Midbrain (tissue), 1 donor: ENCODE results near the gene SYNRG.
"Not testable (repeated sequence)": the region's sequence is repeated elsewhere in the genome, so short reads cannot be mapped to it uniquely, and the experiment has no call there.

Experiments used
- DNase-seq: peaks from one replicate; lab custom pipeline; 2025; lab: John Stamatoyannopoulos, UW

The SYNRG gene

GRCh38 chr17:37543637-37544052 is 65.6 kb downstream of the SYNRG start:
- no peak for DNase-seq

DNA sequence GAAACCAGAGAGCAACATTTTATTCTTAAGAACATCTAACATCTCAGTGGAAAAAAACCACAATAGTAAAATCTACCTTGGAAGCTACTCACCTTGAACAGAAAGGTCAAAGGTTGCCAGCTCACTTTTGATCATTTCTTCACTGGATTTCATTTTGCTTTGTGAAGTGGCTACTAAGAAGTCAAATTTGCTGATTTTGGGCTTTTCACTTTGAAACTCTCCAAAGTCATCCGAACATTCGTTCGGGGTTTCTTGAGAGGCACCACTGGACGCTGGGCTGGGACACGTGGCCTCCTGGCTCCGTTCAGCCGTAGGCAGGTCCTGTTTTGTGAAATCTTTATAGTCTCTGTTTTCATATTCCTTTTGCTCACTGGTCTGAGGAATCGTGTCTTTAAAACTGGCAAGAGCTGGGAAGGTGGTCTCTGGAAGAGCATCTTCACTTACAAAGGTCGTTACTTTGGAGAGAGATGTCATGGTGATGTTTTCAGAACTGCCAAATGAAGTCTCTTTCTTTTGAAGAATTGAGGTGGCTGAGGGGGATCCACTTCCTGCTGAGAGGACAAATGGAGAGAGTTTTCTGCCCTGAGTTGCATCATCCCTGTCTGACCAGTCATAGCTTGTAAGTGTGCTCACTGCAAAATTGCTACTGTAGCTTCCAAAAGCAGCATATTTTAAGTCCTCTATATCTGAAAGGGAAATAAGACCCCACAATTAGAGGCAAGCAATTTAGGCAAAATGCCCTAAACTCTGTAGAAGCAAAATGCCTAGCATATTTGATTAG is 67.1 kb downstream of the SYNRG start:
- DNase-seq = no peak

GRCh38 chr17:37538981-37539659 is 70.1 kb downstream of the SYNRG start:
- DNase-seq = no peak

DNA sequence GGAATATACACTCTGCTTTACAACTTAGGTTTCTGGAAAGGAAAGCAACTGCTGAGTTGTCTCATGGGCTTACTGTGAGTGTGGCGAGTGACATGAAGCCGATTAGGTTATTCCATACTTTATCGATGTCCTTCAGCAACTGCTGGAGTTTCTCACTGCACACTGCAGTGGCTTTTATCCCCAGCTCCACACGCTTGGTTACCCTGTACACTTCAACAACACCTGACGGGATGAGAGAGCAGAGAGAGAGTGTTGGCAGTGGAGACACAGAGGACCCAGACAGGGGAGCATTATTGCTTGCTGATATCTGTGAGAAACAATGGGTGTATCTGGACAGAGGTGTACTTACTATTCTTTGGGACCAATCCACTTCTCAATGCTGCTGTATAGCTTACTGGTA is 73.3 kb downstream of the SYNRG start:
- no peak for DNase-seq

GRCh38 chr17:37532756-37533155 is 76.5 kb downstream of the SYNRG start:
- no peak for DNase-seq

GRCh38 chr17:37530420-37530819 is 78.8 kb downstream of the SYNRG start:
- DNase-seq = no peak

DNA sequence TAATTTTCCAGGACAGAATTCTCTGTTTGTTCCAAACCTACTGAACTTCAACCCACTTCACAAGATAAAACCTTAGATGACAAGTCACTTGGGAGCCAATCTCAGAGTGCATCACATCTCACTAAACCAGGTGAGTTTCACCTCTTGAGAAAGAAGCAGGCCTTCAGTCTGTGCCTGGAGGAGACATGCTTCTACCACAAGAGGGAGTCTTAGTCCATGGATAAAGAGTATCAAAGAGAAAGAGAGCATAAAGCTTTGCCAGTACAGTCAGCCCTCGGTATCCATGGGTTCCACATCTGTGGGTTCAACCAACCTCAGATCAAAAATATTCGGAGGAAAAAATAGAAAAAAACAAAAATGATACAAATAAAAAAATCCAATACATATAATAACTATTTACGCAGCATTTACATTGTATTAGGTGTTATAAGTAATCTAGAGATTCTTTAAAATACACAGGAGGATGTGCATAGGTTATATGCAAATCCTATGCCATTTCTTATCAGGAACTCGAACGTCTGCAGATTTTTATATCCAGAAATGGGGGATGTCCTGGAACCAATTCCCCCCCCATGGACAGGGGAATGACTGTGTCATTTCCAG is 81.9 kb downstream of the SYNRG start:
- peak; percentile 12 for DNase-seq

GRCh38 chr17:37523715-37524219 is 85.5 kb downstream of the SYNRG start:
- no peak for DNase-seq

DNA sequence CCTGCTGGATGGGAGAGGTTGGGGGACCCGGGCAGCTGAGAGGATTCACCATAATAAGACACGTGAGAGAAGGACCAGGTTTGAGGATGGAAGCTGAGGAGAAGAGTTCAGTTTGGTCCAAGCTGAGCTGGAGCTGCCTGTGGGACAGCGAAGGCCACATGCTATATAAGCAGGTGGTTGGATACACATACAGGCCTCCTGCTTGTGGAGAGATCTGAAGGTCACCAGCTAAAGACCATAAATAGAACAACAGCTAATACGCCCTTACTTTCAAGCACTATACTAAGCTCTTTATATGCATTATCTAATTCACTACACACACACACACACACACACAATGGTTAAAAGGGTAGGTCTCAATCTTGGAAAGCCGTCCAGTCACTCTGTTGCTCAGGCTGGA is 87.4 kb downstream of the SYNRG start:
- no peak for DNase-seq

- DNase-seq = no peak
Measured at GRCh38 chr17:37520174-37520573, 89.0 kb downstream of the SYNRG start.

DNA sequence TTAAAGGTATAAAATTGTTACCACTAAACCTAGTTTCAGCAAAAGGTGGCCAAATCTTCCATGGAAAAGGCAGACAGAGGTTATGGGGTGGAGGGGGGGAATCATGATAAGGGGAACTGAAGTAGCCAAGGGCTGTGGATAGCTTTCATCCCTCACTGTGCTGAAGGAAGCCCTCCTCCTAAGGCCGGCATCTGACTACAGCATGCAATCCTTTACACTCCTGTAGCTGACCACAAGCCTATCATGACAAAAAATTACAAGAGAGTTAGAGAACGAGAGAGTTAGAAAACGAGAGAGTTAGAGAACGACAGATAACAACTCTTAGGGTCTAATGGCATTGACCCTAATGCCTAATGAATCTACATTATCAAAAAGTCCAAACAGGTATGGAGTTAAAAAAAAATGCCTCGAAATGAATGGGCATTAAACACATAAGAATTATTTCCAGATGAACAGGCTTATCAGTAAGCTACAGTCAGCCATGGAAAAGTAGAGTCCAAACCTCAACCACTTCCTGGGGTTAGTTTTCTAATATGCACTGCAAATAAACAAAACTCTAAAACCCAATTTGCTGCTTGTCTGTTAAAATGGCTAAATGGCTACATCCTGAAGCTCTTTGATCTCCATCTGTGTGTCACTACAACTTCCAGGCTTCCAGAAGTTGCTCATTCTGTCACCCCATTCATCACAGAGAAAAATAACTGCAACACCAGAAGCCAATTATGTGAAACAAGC is 89.8 kb downstream of the SYNRG start:
- DNase-seq = no peak

GRCh38 chr17:37518826-37519225 is 90.4 kb downstream of the SYNRG start:
- peak; percentile 37 for DNase-seq

- DNase-seq = no peak
Measured at GRCh38 chr17:37517881-37518280, 91.3 kb downstream of the SYNRG start.

- no peak for DNase-seq
Measured at GRCh38 chr17:37516127-37516571, 93.1 kb downstream of the SYNRG start.

GRCh38 chr17:37513711-37514110 is 95.5 kb downstream of the SYNRG start:
- no peak for DNase-seq

GRCh38 chr17:37512442-37513068 is 96.7 kb downstream of the SYNRG start:
- DNase-seq = no peak

DNA sequence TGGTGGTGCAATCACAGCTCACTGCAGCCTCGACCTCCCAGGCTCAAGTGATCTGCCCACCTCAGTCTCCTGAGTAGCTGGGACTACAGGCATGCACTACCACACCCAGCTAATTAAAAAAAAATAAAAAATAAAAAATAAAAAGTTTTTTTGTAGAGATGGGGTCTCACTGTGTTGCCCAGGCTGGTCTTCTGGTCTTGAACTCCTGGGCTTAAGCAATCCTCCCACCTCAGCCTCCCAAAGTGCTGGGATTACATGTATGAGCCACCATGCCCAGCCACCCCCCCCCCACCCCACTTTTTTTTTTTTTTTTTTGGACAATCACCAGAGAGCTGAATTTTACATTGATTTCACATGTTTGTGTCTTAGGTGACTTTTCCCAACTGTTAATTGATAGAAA is 97.6 kb downstream of the SYNRG start:
- not testable (repeated sequence) for DNase-seq

DNA sequence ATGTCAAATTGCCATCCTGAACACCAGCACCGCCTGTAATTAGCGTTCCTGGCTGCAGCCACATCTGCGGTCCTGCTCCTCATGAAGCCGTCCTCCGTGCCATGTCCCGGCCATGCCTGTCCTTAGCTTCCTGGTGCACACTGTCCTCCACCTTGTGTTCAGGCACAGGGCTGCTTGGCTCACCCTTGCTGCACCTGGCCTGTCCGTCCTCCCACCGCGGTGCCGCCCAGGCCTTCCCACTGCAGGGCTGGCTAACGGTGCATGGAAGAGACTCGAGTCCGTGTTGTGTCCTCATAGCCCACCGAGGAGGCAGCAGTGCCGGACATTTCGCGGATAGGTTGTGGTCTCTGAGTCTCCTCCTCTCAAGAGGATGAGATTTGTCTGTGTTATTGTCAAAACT is 99.2 kb downstream of the SYNRG start:
- no peak for DNase-seq

GRCh38 chr17:37507111-37507510 is 102.1 kb downstream of the SYNRG start:
- DNase-seq = no peak

DNA sequence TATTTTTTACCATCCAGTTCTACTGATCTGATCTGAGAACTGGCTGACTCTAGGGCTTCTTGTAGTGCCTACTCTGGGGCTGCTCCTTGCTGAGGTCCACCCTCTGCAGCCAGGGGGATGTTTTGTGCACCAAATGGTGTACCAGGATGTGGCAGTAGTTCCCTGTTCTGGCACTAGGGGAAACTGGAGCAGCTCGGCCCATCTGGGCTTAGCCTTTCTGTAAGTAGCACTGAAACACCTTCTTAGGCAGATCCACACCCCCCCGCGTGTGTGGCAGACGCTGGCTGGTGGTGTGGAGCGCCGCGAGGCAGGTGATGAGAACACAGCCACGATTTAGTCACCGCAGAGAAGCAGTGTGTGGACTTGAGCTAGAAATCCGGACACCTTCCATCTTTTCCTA is 102.5 kb downstream of the SYNRG start:
- DNase-seq = no peak

GRCh38 chr17:37505333-37505732 is 103.9 kb downstream of the SYNRG start:
- DNase-seq = no peak

DNA sequence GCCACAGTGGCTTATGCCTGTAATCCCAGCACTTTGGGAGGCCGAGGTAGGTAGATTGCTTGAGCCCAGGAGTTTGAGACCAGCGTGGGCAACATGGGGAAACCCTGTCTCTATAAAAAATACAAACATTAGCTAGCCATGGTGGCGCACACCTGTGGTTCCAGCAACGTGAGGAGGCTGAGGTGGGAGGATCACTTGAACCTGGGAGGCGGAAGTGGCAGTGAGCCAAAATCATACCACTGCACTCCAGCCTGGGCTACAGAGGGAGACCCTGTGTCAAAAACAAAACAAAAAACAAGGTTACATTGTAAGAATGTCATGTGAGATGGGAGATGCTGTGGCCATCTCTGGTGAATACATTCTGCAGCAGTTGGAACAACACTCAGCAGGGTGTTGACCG is 106.1 kb downstream of the SYNRG start:
- DNase-seq = no peak
